Fibroblast of skin of scalp (primary cell): Measurements from ENCODE around the gene GPR89B.
"Not testable (repeated sequence)": the region's sequence is repeated elsewhere in the genome, so short reads cannot be mapped to it uniquely, and the experiment has no call there.

Experiments used
- DNase-seq: peaks from one replicate; pipeline ENCODE4 v3.0.0-alpha.2; 2013

Gene GPR89B

DNA sequence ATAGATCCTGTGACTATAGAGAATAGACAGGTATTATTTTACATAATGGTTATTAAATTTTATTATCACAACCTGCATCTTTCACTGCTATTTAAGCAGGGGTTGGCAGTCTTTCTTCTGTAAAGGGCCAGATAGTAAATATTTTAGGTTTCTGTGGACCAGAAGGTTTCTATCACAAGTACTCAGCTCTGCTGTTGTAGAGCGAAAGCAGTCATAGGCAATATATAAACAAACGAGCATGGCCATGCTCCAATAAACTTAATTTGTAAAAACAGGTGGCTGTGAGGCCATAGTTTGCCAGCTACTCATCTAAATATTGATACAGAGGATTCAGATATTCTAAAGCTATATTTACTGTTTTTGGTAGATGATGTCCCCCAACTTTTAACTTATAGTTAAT, 12.2 kb downstream of the GPR89B start:
- DNase-seq: not testable (repeated sequence)

DNA sequence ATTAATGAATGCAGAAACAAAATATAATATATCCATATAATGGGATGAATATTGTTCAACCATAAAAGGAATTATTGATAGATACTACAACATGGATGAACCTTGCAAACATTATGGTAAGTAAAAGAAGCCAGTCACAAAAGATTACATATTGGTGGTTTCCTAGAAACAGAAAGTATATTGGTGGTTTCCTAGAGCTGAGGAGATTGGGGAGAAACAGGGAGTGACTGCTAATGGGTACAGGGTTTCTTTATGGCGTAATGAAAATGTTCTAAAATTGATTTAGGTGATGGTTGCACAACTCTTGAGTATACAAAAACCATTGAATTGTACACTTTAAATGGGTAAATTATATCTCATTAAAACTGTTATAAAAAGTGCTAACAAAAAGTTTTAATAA, 14.3 kb downstream of the GPR89B start:
- DNase-seq: not testable (repeated sequence)

- DNase-seq: not testable (repeated sequence)
These were observed 21.3 kb downstream of the GPR89B start for GRCh38 chr1:147949517-147949916.

- not testable (repeated sequence) for DNase-seq
These were observed 30.7 kb downstream of the GPR89B start for GRCh38 chr1:147958906-147959305.

- DNase-seq: not testable (repeated sequence)
These were observed 31.5 kb downstream of the GPR89B start for GRCh38 chr1:147959680-147960079.

- DNase-seq: not testable (repeated sequence)
These were observed 36.4 kb downstream of the GPR89B start for GRCh38 chr1:147964575-147964974.

GRCh38 chr1:147966657-147967056, 38.4 kb downstream of the GPR89B start:
- DNase-seq: not testable (repeated sequence)

- not testable (repeated sequence) for DNase-seq
These were observed 50.9 kb downstream of the GPR89B start for GRCh38 chr1:147978896-147979651.

GRCh38 chr1:147985374-147985773, 57.2 kb downstream of the GPR89B start:
- not testable (repeated sequence) for DNase-seq

DNA sequence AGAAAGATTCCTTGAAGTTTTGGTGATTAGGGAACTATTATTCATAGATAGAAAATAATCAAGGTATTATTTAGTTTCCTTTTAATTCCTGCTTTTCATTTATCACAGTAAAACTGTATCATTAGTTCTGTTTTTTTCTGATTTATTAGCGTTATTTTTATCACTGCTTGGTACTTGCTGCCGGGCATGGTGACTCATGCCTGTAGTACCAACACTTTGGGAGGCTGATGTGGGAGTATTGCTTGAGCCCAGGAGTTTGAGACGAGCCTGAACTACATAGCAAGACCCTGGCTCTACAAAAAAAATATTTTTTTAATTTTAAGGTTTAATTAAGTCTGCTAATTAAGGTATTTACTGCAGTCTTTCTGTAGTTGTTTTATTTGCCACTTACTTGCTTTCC, 59.7 kb downstream of the GPR89B start:
- DNase-seq: not testable (repeated sequence)

DNA sequence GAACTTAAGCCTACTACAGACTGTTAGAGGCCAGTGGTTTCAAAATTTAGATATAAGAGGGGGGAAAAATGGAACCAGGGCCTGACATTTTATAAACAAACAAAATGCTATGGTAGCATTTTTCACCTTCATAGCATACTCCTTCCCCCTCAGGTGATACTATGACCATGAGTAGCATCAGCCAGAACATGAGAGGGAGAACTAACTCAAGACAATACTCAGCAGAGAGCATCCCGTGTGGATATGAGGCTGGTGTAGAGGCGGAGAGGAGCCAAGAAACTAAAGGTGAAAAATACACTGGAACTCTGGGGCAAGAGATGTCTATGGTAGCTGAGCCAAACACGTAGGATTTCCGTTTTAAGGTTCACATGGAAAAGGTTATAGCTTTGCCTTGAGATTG, 64.7 kb downstream of the GPR89B start:
- not testable (repeated sequence) for DNase-seq

DNA sequence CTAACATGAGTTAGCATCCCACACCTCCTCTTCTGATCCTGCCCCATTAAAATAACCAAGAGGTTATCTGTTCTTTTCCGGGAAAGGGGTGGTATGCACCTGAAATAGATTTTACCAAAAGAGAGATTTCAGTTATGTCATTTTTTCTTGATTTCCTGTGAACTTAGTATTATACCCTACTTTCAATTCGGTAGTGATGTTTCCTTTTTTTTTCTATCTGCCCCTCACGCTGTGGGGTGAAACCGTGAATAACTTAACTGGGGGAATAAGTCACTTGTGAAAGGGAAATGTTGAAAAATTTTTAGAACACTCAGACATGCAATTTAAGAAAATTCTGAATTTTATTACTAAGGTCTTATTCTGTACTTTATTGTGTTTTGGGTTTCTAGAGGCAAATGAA, 65.2 kb downstream of the GPR89B start:
- not testable (repeated sequence) for DNase-seq

GRCh38 chr1:147993825-147994615, 65.8 kb downstream of the GPR89B start:
- DNase-seq: not testable (repeated sequence)

DNA sequence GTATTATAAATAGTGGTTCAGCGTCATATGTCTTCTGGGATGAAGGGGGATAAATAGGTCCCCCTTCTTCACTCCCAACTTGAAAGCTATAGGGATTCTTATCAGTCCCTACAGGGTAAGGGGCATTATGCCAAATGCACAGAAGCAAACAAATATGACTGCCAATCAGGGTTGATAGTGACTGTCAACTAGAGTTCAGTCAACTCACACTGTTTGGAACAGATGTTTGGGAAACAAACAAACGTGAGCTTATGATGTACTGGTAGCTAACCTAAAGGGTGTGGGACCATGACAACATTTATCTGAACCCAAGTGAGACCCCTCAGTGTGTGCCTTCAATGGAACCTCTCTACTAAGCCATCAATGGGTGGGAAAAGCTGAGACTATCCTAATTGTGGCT, 67.9 kb downstream of the GPR89B start:
- not testable (repeated sequence) for DNase-seq

- not testable (repeated sequence) for DNase-seq
These were observed 79.5 kb downstream of the GPR89B start for GRCh38 chr1:148007724-148008123.

DNA sequence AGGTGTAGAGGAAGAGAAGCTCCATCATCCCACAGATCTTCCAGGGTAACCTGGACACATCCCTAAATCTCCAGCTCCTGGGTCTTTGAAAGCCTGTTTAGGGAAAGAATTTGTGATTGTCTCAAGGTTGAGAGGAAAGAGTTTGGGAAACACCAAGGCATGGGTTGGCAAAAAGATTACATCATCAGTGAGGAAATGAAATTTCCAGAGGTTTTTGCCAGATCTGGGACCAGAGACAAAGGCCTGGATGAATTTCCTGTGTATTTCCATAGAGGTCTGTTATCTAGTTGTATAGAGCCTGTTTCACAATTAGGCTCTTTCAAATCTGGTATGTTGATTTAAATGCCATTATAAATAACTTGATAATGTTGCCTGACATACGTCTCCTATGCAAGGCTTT, 82.3 kb downstream of the GPR89B start:
- no peak for DNase-seq

DNA sequence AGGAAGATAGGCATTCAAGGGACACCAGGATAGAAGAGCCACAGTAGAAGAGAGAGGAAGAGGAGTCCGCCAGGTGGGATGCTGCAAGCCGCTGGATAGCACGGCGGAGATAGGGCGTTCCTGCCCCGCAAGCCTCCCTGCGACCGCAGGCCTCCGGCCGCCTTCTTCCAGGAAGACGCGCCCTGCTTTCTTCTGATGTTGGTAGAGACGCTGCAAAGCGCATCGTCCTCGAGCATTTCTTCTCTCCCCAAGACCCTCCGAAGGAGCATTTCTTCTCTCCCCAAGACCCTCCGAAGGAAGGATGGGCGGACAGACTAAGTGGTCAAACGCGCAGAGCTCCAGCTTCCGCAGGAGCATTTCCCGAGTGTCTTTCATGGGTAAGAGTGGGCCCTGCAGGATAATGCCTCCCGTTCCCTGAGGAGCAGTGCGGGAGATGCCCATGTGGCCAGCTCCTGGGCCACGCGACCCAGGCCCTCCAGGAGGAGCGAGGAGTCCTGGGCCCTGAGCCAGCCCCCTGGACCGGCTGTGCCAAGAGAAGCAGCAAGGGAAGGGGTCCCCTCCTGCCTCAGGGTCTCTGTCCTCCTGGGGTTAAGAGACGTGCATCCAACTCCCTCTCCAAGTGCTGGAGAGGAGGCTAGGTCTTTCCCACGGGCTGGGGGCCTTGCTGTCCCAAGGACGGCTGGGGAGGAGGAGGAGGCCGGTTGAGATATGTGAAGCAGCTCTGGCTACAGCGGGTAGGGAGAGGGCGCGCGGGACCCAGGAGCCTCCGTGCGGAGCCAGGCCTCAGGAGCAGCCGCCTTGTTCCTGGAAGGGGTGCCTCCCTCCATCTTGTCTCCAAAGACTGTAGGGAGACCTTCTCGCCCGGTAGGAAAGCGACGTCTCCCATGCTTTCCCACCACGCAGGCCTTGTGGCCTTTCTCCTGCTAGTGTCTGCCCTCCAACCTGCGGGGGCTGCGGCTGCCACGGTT, 85.2 kb downstream of the GPR89B start:
- not testable (repeated sequence) for DNase-seq

DNA sequence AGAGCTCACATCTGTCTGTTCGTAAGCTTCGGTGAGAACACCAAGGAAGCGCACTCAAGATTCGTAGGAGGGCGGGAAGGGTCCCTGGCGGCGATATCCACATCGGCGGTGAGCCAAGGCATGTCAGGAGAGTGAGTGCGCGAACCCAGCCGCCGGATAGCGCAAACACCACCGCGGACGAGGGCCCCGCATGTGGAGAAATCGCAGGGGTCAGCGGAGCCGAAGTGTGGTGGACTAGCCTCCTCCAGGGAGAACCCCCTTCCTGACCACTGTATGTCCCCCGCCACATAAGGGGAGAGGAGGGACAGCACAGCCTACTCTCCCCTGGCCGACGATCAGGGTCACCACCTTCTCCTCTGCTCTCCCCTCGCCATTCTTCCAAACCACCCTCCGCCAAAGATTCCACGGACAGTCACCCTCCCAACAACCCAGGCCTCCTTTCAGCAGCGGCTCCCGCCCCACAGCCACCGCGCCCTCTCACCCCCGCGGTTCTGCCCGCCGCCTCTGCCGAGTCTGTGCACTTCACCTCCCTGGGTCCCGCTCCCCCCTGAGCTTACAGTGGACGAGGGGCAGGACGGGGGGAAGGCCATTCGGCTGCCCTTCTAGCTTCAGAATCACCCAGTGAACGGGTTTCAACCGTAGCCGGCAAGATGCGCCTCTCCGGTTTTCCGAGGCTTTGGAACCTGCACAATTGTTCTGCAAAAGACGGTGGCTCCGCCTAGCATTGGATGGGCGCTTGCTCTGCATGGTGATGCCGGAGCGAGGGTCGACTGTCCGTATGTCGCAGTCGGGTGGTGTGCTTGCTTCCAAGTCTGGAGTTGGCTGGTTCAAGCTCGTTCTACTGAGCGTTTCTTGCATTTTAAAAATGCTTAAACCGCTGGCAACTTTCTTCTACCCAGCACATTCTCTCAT, 86.3 kb downstream of the GPR89B start:
- DNase-seq: not testable (repeated sequence)

DNA sequence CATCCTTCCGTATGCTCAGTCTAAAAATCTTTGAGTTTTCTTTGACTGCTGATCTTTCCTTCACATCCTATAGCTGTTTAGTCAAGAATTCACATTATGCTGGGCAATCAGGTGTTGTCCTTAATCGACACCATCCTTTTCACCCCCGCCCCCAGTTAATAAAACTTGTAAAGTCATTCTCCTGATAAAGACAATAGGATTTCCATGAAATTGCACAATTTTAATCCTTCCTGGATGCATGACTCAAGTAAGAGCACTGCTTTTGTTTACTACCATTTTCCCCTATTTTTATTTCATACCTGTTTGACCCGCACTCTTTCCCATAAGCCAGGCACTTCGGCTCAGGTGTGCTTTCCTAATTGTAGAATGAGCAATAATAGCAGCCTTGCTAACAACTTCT, 96.7 kb downstream of the GPR89B start:
- not testable (repeated sequence) for DNase-seq

GRCh38 chr1:148027004-148027403, 98.8 kb downstream of the GPR89B start:
- DNase-seq: not testable (repeated sequence)

DNA sequence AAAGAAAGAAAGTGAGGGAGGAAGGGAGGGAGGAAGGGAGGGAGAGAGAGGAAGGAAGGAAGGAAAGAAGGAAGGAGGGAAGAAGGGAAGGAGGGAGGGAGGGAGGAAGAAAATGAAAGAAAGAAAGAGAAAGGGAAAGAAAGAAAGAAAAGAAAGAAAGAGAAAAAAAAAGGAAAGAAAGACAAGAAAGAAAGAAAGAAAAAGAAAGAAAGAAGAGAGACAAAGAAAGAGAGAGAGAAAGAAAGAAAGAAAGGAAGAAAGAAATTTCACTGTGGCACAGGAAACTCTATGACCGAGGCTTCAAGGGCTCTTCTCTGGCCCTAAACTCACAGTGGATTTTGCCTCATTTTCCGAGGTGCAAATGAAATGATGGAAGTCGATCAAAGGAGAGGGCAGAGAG, 104.0 kb downstream of the GPR89B start:
- DNase-seq: not testable (repeated sequence)
